B cell (primary cell): ENCODE measurements around the gene KRTAP10-1. TPM values are rescaled to one million over a fixed set of nuclear protein-coding genes. Genes with fewer than 3 reads are reported as not detected.

Experiments
- ATAC-seq: fragments of 200-7000 bp; cut with Tn5 transposase; one replicate; pipeline ENCODE4 v1.10.0; 2021; ENCODE audit warnings: low read depth, mild to moderate bottlenecking, moderate number of reproducible peaks, moderate library complexity
- CTCF ChIA-PET: fragments of 350-600 bp; sonication (Branson Sonifier 250); formaldehyde crosslinking; loops from one replicate; lab custom pipeline; 2021; ENCODE audit warnings: antibody characterized with exemption, inconsistent platforms; lab: Charles Lee
- POLR2A ChIA-PET: fragments of 350-600 bp; sonication (Branson Sonifier 250); formaldehyde crosslinking; loops from one replicate; lab custom pipeline; 2021; ENCODE audit warnings: antibody characterized with exemption; lab: Charles Lee
- DNase-seq: peaks from one replicate; pipeline ENCODE4 v3.0.0; 2013
- H2AFZ ChIP-seq: 2 replicates; pipeline ENCODE4 v1.6.1; 2012; ENCODE audit warnings: mild to moderate bottlenecking, low read depth, low read length; ENCODE audit not compliant: insufficient read depth, poor library complexity, severe bottlenecking
- H3K27ac ChIP-seq, 2 donors: 1 replicate in 1 of 2; 2 replicates in 1 of 2; pipeline ENCODE4 v1.5.1; 2012 to 2013; ENCODE audit warnings: low read length in 2 of 2, mild to moderate bottlenecking in 2 of 2, moderate library complexity in 1 of 2
- H3K27me3 ChIP-seq, 4 experiments: fragments of 200-600 bp in 1 of 4; sonication (generic) in 1 of 4; replicated peaks in 1 of 4; 1 replicate in 2 of 4; 2 replicates in 2 of 4; pipeline versions ENCODE4 v1.6.1 to v1.7.0; 2013 to 2016; ENCODE audit warnings: low read length in 3 of 4, mild to moderate bottlenecking in 2 of 4, mixed read lengths in 1 of 4, moderate library complexity in 1 of 4; ENCODE audit not compliant: insufficient read depth in 4 of 4, control insufficient read depth in 3 of 4; ENCODE audit errors: control extremely low read depth in 1 of 4
- H3K36me3 ChIP-seq, 2 experiments: replicated peaks in 1 of 2; 1 replicate in 1 of 2; 2 replicates in 1 of 2; pipeline versions ENCODE4 v1.6.1 to v1.7.1; 2013; ENCODE audit warnings: low read length in 1 of 2; ENCODE audit not compliant: insufficient read depth in 2 of 2, control insufficient read depth in 1 of 2; ENCODE audit errors: control extremely low read depth in 1 of 2, extremely low read depth in 1 of 2
- H3K4me1 ChIP-seq, 2 donors: fragments of 200-600 bp in 1 of 2; sonication (generic) in 1 of 2; 1 replicate in 1 of 2; 2 replicates in 1 of 2; pipeline versions ENCODE4 v1.5.1 to v1.6.1; 2013 to 2017; ENCODE audit warnings: low read length in 2 of 2; ENCODE audit not compliant: control insufficient read depth in 2 of 2, insufficient read depth in 2 of 2
- H3K4me2 ChIP-seq: replicated peaks from 2 replicates; pipeline ENCODE3; 2012; ENCODE audit warnings: mild to moderate bottlenecking, low read depth, low read length; ENCODE audit not compliant: poor library complexity, severe bottlenecking
- H3K4me3 ChIP-seq, 5 experiments: fragments of 200-600 bp in 1 of 5; sonication (generic) in 1 of 5; 1 replicate in 3 of 5; 2 replicates in 2 of 5; pipeline versions ENCODE4 v1.5.1 to v1.7.0; 2011 to 2016; ENCODE audit warnings: low read length in 4 of 5, mild to moderate bottlenecking in 4 of 5, low read depth in 2 of 5, control low read depth in 1 of 5, moderate library complexity in 1 of 5; ENCODE audit not compliant: insufficient read depth in 1 of 5; ENCODE audit errors: control extremely low read depth in 1 of 5, extremely low read depth in 1 of 5
- H3K79me2 ChIP-seq: fragments of 200-600 bp; sonication (generic); one replicate; pipeline ENCODE4 v1.6.0; 2016; ENCODE audit warnings: low read length; ENCODE audit not compliant: control insufficient read depth, insufficient read depth
- H3K9ac ChIP-seq: fragments of 200-600 bp; sonication (generic); 2 replicates; pipeline ENCODE4 v1.6.1; 2017; ENCODE audit warnings: mild to moderate bottlenecking, low read length, moderate library complexity
- H3K9me3 ChIP-seq, 3 donors: one replicate each; pipeline versions ENCODE4 v1.6.1 to v1.7.1; 2013; ENCODE audit warnings: low read length in 2 of 3; ENCODE audit not compliant: control insufficient read depth in 2 of 3, insufficient read depth in 1 of 3; ENCODE audit errors: control extremely low read depth in 1 of 3
- H4K20me1 ChIP-seq: 2 replicates; pipeline ENCODE4 v1.6.0; 2012; ENCODE audit warnings: mild to moderate bottlenecking, low read length; ENCODE audit not compliant: insufficient read depth, control insufficient read depth, poor library complexity, severe bottlenecking
- H3K27ac Mint-ChIP-seq: one replicate; pipeline ENCODE4 v1.8.0; 2021; ENCODE audit warnings: mixed read lengths
- H3K27me3 Mint-ChIP-seq: one replicate; pipeline ENCODE4 v1.8.0; 2021; ENCODE audit warnings: mixed read lengths
- H3K4me1 Mint-ChIP-seq: one replicate; pipeline ENCODE4 v1.8.0; 2021; ENCODE audit warnings: mixed read lengths
- H3K4me3 Mint-ChIP-seq: one replicate; pipeline ENCODE4 v1.8.0; 2021; ENCODE audit warnings: mixed read lengths
- H3K9me3 Mint-ChIP-seq: one replicate; pipeline ENCODE4 v1.8.0; 2022; ENCODE audit warnings: mixed read lengths; ENCODE audit not compliant: insufficient read depth
- CTCF ChIP-seq: fragments of 200-600 bp; IDR thresholded peaks from one replicate; pipeline ENCODE4 v1.8.0; 2022; ENCODE audit warnings: antibody characterized with exemption, mild to moderate bottlenecking
- EZH2 ChIP-seq: IDR thresholded peaks from 2 replicates; pipeline ENCODE4 v1.6.1; 2012; ENCODE audit warnings: borderline replicate concordance, low read depth, mild to moderate bottlenecking, moderate library complexity, low read length; ENCODE audit not compliant: insufficient read depth, poor library complexity, severe bottlenecking
- WGBS: methylation state at CpG from one replicate; pipeline ENCODE4 v1.1.5; 2013; ENCODE audit warnings: missing lambda C conversion rate; ENCODE audit not compliant: insufficient coverage; 5-methylcytosine and 5-hydroxymethylcytosine counted together
- intact Hi-C: fragments of 100-400 bp; cut with micrococcal nuclease; formaldehyde crosslinking; loops from one replicate; pipeline ENCODE4 v1.10.0; 2022
- polyA plus RNA-seq: library from polyadenylated mRNA; depleted of rRNA; stranded (reverse); fragments of >200 nt; gene quantifications from 2 replicates; pipeline ENCODE4 v1.2.3, GENCODE V29; 2012
- total RNA-seq, 2 donors: library from RNA; stranded (reverse); fragments of 120-200 nt in 1 of 2; gene quantifications; 1 replicate in 1 of 2; 2 replicates in 1 of 2; pipeline versions ENCODE4 v1.2.3 to v1.2.4, GENCODE V29; 2013 to 2022

KRTAP10-1 gene
- total and polyA plus RNA-seq, 2 donors (not counting 1 experiment from before 2014, with no cell fraction given), result not detected

GRCh38 chr21:44496564-44497550 lies 43.1 kb downstream of the KRTAP10-1 start:
- Histone ChIP-seq H2AFZ (no peak overlapping the region), H3K9ac (no peak overlapping the region), H3K79me2 (no peaks in the 10 kb centered on the region), H3K4me3 (no peak overlapping the region), H3K4me2 (no peak overlapping the region), H3K9me3 (peaks cover 0 to 14% (median 8%) of the 10 kb centered on the region in 3 donors), H3K4me1 (no peaks in the 10 kb centered on the region), H3K36me3 (no peaks in the 10 kb centered on the region), H4K20me1 (no peaks in the 10 kb centered on the region), H3K27ac (no peak overlapping the region), H3K27me3 (peaks cover 0 to 12% (median 0%) of the 10 kb centered on the region in 4 experiments)
- peaks cover 34% of the 10 kb centered on the region for H3K27me3 Mint-ChIP-seq
- peaks cover 7% of the 10 kb centered on the region for H3K9me3 Mint-ChIP-seq
- CTCF ChIA-PET, result no interaction called here
- intact Hi-C loops, result no loop called here
- DNase-seq (no peak), ATAC-seq (no peak)
- H3K27ac Mint-ChIP-seq, result no peak overlapping the region
- POLR2A ChIA-PET, result no interaction called here
- no peaks in the 10 kb centered on the region for H3K4me1 Mint-ChIP-seq
- H3K4me3 Mint-ChIP-seq, result no peak overlapping the region
- TF ChIP-seq EZH2 (no peak), CTCF (no peak)
- whole genome bisulfite sequencing, result 78% methylated on average over 26 of the region's 27 CpGs
